GM23338 (cell line): Measurements from ENCODE around the gene GFPT2. TPM values are rescaled to one million over a fixed set of nuclear protein-coding genes. Genes with fewer than 3 reads are reported as not detected.
A peak's percentile ranks its signal among the peaks of the same experiment; 100 is the strongest.

ENCODE experiments used
- ATAC-seq: fragments of 200-7000 bp; cut with Tn5 transposase; 3 replicates; pipeline ENCODE4 v1.9.1; 2020
- DNase-seq: peaks from one replicate; pipeline ENCODE4 v3.0.0-alpha.2; 2015; ENCODE audit warnings: low spot score
- H2AFZ ChIP-seq: fragments of 200-600 bp; sonication (generic); 2 replicates; pipeline ENCODE4 v1.8.0; 2016; ENCODE audit warnings: antibody characterized with exemption, mild to moderate bottlenecking, moderate library complexity
- H3F3A ChIP-seq: fragments of 200-600 bp; sonication (generic); replicated peaks from 2 replicates; pipeline ENCODE4 v1.8.0; 2017; ENCODE audit warnings: antibody characterized with exemption, mixed run types, low read depth
- H3K27ac ChIP-seq: fragments of 200-600 bp; sonication (generic); 2 replicates; pipeline ENCODE4 v1.6.1; 2016; ENCODE audit warnings: low read depth
- H3K27me3 ChIP-seq: fragments of 200-600 bp; sonication (generic); 2 replicates; pipeline ENCODE4 v1.8.0; 2016; ENCODE audit warnings: mild to moderate bottlenecking, mixed run types, moderate library complexity; ENCODE audit not compliant: insufficient read depth
- H3K36me3 ChIP-seq: fragments of 200-600 bp; sonication (generic); 2 replicates; pipeline ENCODE4 v1.8.0; 2016; ENCODE audit warnings: mild to moderate bottlenecking; ENCODE audit not compliant: insufficient read depth
- H3K4me1 ChIP-seq: fragments of 200-600 bp; sonication (generic); 2 replicates; pipeline ENCODE4 v1.8.0; 2016; ENCODE audit warnings: mild to moderate bottlenecking, moderate library complexity; ENCODE audit not compliant: insufficient read depth
- H3K4me2 ChIP-seq: fragments of 200-600 bp; sonication (generic); 2 replicates; pipeline ENCODE4 v1.7.1; 2017; ENCODE audit warnings: mixed run types
- H3K4me3 ChIP-seq: fragments of 200-600 bp; sonication (generic); 2 replicates; pipeline ENCODE4 v1.6.1; 2016; ENCODE audit warnings: mixed run types
- H3K79me2 ChIP-seq: fragments of 200-600 bp; sonication (generic); replicated peaks from 2 replicates; pipeline ENCODE4 v1.8.0; 2017; ENCODE audit warnings: mild to moderate bottlenecking; ENCODE audit not compliant: insufficient read depth
- H3K9me2 ChIP-seq: fragments of 200-600 bp; sonication (generic); 2 replicates; pipeline ENCODE4 v1.8.0; 2017; ENCODE audit not compliant: insufficient read depth
- H4K20me1 ChIP-seq: fragments of 200-600 bp; sonication (generic); replicated peaks from 2 replicates; pipeline ENCODE4 v1.8.0; 2017; ENCODE audit warnings: mild to moderate bottlenecking; ENCODE audit not compliant: insufficient read depth
- H3K27ac Mint-ChIP-seq: 2 replicates; pipeline ENCODE4 v1.8.0; 2020; ENCODE audit warnings: inconsistent platforms, mild to moderate bottlenecking, moderate library complexity, mixed read lengths
- H3K27me3 Mint-ChIP-seq: 3 replicates; pipeline ENCODE4 v1.8.0; 2022; ENCODE audit warnings: low read depth, mild to moderate bottlenecking, moderate library complexity, mixed read lengths, inconsistent platforms; ENCODE audit not compliant: insufficient read depth, poor library complexity
- H3K36me3 Mint-ChIP-seq: 3 replicates; pipeline ENCODE4 v1.8.0; 2021; ENCODE audit warnings: low read depth, mild to moderate bottlenecking, inconsistent platforms, moderate library complexity, mixed read lengths
- H3K4me1 Mint-ChIP-seq: 3 replicates; pipeline ENCODE4 v1.8.0; 2020; ENCODE audit warnings: mild to moderate bottlenecking, inconsistent platforms, mixed read lengths
- H3K4me3 Mint-ChIP-seq: 3 replicates; pipeline ENCODE4 v1.8.0; 2021; ENCODE audit warnings: moderate library complexity, mild to moderate bottlenecking, inconsistent platforms, mixed read lengths
- H3K9me3 Mint-ChIP-seq: 3 replicates; pipeline ENCODE4 v1.8.0; 2020; ENCODE audit warnings: moderate library complexity, mild to moderate bottlenecking, inconsistent platforms, mixed read lengths
- CREB1 ChIP-seq: fragments of 250-450 bp; sonication (Bioruptor Pico); IDR thresholded peaks from 2 replicates; pipeline ENCODE4 v1.5.0; 2020; ENCODE audit warnings: low read depth, mild to moderate bottlenecking, moderate library complexity
- EZH2phosphoT487 ChIP-seq: fragments of 200-600 bp; sonication (generic); IDR thresholded peaks from one replicate; pipeline ENCODE4 v1.8.1; 2018; ENCODE audit warnings: antibody characterized with exemption; ENCODE audit not compliant: unreplicated experiment
- JUNB ChIP-seq: IDR thresholded peaks from one replicate; pipeline ENCODE4 v1.6.1; 2016; ENCODE audit warnings: antibody characterized with exemption; ENCODE audit not compliant: unreplicated experiment
- NANOG ChIP-seq: IDR thresholded peaks from 2 replicates; pipeline ENCODE4 v1.6.1; 2016; ENCODE audit warnings: antibody characterized with exemption, borderline replicate concordance
- STAT1 ChIP-seq: IDR thresholded peaks from one replicate; pipeline ENCODE4 v1.6.1; 2016; ENCODE audit warnings: antibody characterized with exemption; ENCODE audit not compliant: unreplicated experiment
- ZNF114 ChIP-seq: fragments of 250-450 bp; sonication (Bioruptor Pico); IDR thresholded peaks from 2 replicates; pipeline ENCODE4 v1.5.0; 2020; ENCODE audit warnings: mild to moderate bottlenecking, moderate library complexity
- ZNF331 ChIP-seq: fragments of 250-450 bp; sonication (Bioruptor Pico); IDR thresholded peaks from 2 replicates; pipeline ENCODE4 v1.5.0; 2020; ENCODE audit warnings: low read depth, mild to moderate bottlenecking, moderate library complexity
- polyA plus RNA-seq: library from polyadenylated mRNA; unstranded; fragments of >200 nt; fragmentation: Nextera tagmentation; extraction: Ambion mirVana; gene quantifications from 2 replicates; pipeline ENCODE4 v1.2.1, GENCODE V29; 2016
- total RNA-seq: library from RNA; depleted of rRNA; stranded (reverse); fragments of >200 nt; shearing (Covaris generic); gene quantifications from 2 replicates; pipeline ENCODE4 v1.2.3, GENCODE V29; 2014
- TF ChIP-seq, protein P1 (sequence below): fragments of 250-450 bp; sonication (Bioruptor Pico); IDR thresholded peaks from 2 replicates; pipeline ENCODE4 v1.5.0; 2020; ENCODE audit warnings: mild to moderate bottlenecking, moderate library complexity
- TF ChIP-seq, protein P2 (sequence below): IDR thresholded peaks from one replicate; pipeline ENCODE4 v1.6.1; 2018; ENCODE audit warnings: antibody characterized with exemption; ENCODE audit not compliant: unreplicated experiment

GFPT2 gene
- total and polyA plus RNA-seq, 2 experiments from 2014 or later, result 82.6 to 120 TPM

DNA sequence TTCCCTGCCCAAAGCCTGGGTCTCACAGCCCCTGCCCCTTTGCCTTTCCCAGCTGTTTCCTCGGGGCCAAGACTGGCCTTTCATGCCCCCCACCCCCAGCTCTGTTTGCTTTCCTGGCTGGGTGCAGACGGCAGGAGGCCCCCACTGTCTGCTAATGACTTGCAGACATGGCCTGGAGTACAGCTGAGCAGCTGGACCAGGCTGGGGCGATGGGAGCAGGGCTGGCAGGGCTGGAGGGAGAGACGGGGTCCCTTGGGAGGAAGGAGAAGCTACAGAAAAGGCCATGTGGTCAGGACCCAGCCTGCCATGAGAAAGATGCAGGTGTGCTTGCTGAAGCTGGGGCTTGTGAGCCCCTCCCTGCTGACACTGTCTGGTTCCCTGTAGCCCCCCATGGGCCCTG lies 28.3 kb upstream of the GFPT2 start (continued):
- TF ChIP-seq, protein P1, sequence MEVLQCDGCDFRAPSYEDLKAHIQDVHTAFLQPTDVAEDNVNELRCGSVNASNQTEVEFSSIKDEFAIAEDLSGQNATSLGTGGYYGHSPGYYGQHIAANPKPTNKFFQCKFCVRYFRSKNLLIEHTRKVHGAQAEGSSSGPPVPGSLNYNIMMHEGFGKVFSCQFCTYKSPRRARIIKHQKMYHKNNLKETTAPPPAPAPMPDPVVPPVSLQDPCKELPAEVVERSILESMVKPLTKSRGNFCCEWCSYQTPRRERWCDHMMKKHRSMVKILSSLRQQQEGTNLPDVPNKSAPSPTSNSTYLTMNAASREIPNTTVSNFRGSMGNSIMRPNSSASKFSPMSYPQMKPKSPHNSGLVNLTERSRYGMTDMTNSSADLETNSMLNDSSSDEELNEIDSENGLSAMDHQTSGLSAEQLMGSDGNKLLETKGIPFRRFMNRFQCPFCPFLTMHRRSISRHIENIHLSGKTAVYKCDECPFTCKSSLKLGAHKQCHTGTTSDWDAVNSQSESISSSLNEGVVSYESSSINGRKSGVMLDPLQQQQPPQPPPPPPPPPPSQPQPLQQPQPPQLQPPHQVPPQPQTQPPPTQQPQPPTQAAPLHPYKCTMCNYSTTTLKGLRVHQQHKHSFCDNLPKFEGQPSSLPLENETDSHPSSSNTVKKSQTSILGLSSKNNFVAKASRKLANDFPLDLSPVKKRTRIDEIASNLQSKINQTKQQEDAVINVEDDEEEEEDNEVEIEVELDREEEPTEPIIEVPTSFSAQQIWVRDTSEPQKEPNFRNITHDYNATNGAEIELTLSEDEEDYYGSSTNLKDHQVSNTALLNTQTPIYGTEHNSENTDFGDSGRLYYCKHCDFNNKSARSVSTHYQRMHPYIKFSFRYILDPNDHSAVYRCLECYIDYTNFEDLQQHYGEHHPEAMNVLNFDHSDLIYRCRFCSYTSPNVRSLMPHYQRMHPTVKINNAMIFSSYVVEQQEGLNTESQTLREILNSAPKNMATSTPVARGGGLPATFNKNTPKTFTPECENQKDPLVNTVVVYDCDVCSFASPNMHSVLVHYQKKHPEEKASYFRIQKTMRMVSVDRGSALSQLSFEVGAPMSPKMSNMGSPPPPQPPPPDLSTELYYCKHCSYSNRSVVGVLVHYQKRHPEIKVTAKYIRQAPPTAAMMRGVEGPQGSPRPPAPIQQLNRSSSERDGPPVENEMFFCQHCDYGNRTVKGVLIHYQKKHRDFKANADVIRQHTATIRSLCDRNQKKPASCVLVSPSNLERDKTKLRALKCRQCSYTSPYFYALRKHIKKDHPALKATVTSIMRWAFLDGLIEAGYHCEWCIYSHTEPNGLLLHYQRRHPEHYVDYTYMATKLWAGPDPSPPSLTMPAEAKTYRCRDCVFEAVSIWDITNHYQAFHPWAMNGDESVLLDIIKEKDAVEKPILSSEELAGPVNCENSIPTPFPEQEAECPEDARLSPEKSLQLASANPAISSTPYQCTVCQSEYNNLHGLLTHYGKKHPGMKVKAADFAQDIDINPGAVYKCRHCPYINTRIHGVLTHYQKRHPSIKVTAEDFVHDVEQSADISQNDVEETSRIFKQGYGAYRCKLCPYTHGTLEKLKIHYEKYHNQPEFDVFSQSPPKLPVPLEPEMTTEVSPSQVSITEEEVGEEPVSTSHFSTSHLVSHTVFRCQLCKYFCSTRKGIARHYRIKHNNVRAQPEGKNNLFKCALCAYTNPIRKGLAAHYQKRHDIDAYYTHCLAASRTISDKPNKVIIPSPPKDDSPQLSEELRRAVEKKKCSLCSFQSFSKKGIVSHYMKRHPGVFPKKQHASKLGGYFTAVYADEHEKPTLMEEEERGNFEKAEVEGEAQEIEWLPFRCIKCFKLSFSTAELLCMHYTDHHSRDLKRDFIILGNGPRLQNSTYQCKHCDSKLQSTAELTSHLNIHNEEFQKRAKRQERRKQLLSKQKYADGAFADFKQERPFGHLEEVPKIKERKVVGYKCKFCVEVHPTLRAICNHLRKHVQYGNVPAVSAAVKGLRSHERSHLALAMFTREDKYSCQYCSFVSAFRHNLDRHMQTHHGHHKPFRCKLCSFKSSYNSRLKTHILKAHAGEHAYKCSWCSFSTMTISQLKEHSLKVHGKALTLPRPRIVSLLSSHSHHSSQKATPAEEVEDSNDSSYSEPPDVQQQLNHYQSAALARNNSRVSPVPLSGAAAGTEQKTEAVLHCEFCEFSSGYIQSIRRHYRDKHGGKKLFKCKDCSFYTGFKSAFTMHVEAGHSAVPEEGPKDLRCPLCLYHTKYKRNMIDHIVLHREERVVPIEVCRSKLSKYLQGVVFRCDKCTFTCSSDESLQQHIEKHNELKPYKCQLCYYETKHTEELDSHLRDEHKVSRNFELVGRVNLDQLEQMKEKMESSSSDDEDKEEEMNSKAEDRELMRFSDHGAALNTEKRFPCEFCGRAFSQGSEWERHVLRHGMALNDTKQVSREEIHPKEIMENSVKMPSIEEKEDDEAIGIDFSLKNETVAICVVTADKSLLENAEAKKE, result no peak
- TF ChIP-seq ZNF114 (CRISPR knock-in tag), result no peak

DNA sequence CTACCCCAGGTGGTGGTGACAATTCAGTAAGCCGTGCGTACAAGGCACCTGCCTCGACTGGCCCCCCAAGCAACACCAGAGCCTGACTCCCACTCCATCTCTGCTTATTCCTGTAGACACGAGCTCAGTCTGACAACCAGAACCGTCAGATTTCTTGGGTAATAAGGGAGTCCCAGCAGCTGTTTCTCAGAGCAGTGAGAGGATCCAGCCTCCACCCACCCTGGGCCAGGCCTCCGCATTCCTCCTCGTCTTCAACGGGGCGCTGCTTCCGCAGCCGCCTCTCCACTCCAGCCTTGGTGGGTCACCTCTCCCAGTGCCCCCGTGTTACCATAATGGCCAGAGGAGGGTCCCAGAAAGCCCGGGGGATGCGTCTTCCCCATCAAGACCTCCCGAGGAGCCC lies 27.7 kb upstream of the GFPT2 start:
- H3K27ac Mint-ChIP-seq, result no peak overlapping the region
- Histone ChIP-seq H3K27me3 (no peaks in the 10 kb centered on the region), H3K36me3 (no peaks in the 10 kb centered on the region), H3K79me2 (no peaks in the 10 kb centered on the region), H3F3A (no peaks in the 10 kb centered on the region), H3K27ac (no peak overlapping the region), H3K4me1 (no peaks in the 10 kb centered on the region), H4K20me1 (no peaks in the 10 kb centered on the region), H2AFZ (0 out of 2 replicates have a peak overlapping the region, but pooled peaks have one; percentile 10), H3K9me2 (no peaks in the 10 kb centered on the region), H3K4me3 (no peak overlapping the region), H3K4me2 (no peak overlapping the region)
- DNase-seq (no peak), ATAC-seq (no peak)
- no peak for TF ChIP-seq JUNB
- TF ChIP-seq, protein P2, sequence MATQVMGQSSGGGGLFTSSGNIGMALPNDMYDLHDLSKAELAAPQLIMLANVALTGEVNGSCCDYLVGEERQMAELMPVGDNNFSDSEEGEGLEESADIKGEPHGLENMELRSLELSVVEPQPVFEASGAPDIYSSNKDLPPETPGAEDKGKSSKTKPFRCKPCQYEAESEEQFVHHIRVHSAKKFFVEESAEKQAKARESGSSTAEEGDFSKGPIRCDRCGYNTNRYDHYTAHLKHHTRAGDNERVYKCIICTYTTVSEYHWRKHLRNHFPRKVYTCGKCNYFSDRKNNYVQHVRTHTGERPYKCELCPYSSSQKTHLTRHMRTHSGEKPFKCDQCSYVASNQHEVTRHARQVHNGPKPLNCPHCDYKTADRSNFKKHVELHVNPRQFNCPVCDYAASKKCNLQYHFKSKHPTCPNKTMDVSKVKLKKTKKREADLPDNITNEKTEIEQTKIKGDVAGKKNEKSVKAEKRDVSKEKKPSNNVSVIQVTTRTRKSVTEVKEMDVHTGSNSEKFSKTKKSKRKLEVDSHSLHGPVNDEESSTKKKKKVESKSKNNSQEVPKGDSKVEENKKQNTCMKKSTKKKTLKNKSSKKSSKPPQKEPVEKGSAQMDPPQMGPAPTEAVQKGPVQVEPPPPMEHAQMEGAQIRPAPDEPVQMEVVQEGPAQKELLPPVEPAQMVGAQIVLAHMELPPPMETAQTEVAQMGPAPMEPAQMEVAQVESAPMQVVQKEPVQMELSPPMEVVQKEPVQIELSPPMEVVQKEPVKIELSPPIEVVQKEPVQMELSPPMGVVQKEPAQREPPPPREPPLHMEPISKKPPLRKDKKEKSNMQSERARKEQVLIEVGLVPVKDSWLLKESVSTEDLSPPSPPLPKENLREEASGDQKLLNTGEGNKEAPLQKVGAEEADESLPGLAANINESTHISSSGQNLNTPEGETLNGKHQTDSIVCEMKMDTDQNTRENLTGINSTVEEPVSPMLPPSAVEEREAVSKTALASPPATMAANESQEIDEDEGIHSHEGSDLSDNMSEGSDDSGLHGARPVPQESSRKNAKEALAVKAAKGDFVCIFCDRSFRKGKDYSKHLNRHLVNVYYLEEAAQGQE, result no peak
- no peak for TF ChIP-seq EZH2phosphoT487
- TF ChIP-seq ZNF114 (CRISPR knock-in tag), result no peak
- no peak for TF ChIP-seq ZNF331 (CRISPR knock-in tag)
- no peak for TF ChIP-seq STAT1
- no peak for TF ChIP-seq CREB1
- TF ChIP-seq NANOG, result no peak
- no peaks in the 10 kb centered on the region; the same call in 2 of the 3 replicates for H3K9me3 Mint-ChIP-seq
- no peak overlapping the region for H3K4me3 Mint-ChIP-seq
- no peaks in the 10 kb centered on the region; the same call in 2 of the 3 replicates for H3K36me3 Mint-ChIP-seq
- peaks cover 9% of the 10 kb centered on the region for H3K27me3 Mint-ChIP-seq
- H3K4me1 Mint-ChIP-seq, result peaks cover 16% of the 10 kb centered on the region
